C4-2B (cell line): ENCODE measurements around the gene RRP12.

Experiments
- CTCF ChIP-seq: fragments of 450-650 bp; conservative IDR thresholded peaks from 2 replicates; pipeline ENCODE4 v1.5.1; 2017; ENCODE audit warnings: mild to moderate bottlenecking
- ZFX ChIP-seq: fragments of 450-650 bp; IDR thresholded peaks from 2 replicates; pipeline ENCODE4 v1.6.1; 2017

DNA sequence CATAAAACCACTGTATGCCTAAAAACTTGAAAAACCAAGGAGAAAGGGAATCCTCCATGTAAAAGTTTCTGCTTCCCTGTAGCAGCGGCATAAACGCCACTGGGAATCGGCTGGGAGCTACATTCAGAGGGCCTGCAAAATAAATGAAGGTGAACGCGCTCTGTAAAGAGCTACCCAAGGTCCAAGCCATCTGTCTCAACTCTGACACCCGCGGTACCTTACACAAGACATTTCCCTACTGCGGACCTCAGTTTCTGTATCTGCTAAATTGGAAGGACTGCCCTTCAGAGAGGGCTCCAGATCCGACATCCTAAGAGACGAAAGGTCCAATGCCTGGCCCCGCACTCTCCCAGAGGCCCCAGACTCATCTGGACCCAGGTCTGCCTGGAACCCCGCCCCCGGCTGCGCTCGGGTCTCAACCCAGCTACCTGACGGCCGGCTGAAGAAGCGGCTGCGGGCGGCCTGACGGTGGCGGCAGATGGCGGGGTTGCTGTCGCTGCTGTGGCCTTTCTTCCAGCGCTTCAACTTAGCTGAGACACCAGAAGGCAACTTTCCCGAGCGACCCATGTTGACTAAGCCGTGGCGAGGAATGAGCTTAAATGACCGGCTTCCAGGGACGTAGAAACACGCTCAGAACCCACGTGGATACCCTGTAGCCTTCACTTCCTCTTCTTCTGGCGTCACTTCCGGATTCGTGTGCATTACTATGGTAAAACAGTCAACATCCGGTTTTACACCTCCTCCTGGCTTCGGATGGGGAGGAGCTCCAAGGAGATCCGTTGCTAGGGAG, at the start of gene RRP12:
- TF ChIP-seq CTCF (no peak), ZFX (no peak)
